Measurements from ENCODE around the gene ABHD5. TPM values are rescaled to one million over a fixed set of nuclear protein-coding genes. Genes with fewer than 3 reads are reported as not detected.

ABHD5 gene
- total RNA-seq, 2 experiments from 2014 or later = 7.8 to 8.4 TPM

DNA sequence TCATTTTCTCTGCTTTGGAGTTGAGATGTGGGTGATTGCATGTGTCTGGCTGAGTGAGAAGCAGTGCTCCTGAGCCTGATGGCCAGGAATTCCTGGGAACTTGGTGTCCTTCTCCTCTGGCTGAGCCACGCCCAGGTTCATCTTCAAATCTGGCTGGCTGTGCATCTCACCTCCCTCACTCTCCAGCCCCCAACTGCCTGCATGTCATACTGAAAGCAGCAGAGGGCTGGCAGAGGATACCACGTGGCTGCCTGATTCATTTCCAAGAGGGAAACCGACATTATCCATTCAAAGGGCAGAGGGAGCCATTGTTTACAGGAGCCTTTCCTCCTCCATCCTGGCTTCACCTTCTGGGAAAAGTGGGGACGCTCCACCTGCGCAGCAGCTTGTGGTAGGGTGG lies 57.4 kb downstream of the ABHD5 start:
- no peak for DNase-seq
- H3K36me3 Mint-ChIP-seq (ENCODE audit: low read depth) = no peaks in the 10 kb centered on the region
- H3K4me3 Mint-ChIP-seq = no peak overlapping the region
- ChIA-PET CTCF (no interaction called here), POLR2A (no interaction called here)
- no peak for ATAC-seq
- no peaks in the 10 kb centered on the region for H3K27me3 Mint-ChIP-seq
- H3K4me1 Mint-ChIP-seq (ENCODE audit: low read depth) = no peaks in the 10 kb centered on the region
- TF ChIP-seq, protein P1, sequence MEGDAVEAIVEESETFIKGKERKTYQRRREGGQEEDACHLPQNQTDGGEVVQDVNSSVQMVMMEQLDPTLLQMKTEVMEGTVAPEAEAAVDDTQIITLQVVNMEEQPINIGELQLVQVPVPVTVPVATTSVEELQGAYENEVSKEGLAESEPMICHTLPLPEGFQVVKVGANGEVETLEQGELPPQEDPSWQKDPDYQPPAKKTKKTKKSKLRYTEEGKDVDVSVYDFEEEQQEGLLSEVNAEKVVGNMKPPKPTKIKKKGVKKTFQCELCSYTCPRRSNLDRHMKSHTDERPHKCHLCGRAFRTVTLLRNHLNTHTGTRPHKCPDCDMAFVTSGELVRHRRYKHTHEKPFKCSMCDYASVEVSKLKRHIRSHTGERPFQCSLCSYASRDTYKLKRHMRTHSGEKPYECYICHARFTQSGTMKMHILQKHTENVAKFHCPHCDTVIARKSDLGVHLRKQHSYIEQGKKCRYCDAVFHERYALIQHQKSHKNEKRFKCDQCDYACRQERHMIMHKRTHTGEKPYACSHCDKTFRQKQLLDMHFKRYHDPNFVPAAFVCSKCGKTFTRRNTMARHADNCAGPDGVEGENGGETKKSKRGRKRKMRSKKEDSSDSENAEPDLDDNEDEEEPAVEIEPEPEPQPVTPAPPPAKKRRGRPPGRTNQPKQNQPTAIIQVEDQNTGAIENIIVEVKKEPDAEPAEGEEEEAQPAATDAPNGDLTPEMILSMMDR (IDR thresholded peaks at IDR 0.05) = no peak
- no peak overlapping the region for H3K27ac Mint-ChIP-seq
- intact Hi-C loops (cut with micrococcal nuclease) = no loop called here
- H3K9me3 Mint-ChIP-seq = peaks cover 6% of the 10 kb centered on the region

DNA sequence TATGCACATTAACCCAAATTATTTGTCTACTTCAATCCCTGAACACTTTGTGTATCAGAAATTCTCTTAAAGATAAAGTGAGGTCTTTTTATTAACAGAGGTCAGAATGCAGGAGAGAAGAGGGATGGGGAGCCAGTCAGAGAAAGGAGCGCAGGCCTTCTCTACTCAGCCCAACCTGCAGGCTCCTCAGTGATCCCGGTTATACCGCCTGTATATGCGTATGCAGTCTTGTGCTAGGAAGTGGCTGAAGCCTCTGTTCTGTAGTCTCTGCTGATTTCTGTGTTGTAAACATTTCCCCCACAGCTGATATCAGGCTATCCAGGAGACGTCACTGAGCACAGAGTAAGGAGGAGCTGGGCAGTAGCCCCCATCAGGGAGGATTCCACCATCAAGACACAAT lies 57.9 kb downstream of the ABHD5 start:
- H3K9me3 Mint-ChIP-seq = peaks cover 6% of the 10 kb centered on the region
- no peak for ATAC-seq
- TF ChIP-seq, protein P1 (IDR thresholded peaks at IDR 0.05) = no peak
- no peaks in the 10 kb centered on the region for H3K36me3 Mint-ChIP-seq (ENCODE audit: low read depth)
- H3K27ac Mint-ChIP-seq = no peak overlapping the region
- H3K4me3 Mint-ChIP-seq = no peak overlapping the region
- ChIA-PET POLR2A (no interaction called here), CTCF (no interaction called here)
- DNase-seq = no peak
- intact Hi-C loops (cut with micrococcal nuclease) = no loop called here
- no peaks in the 10 kb centered on the region for H3K4me1 Mint-ChIP-seq (ENCODE audit: low read depth)
- H3K27me3 Mint-ChIP-seq = no peaks in the 10 kb centered on the region

DNA sequence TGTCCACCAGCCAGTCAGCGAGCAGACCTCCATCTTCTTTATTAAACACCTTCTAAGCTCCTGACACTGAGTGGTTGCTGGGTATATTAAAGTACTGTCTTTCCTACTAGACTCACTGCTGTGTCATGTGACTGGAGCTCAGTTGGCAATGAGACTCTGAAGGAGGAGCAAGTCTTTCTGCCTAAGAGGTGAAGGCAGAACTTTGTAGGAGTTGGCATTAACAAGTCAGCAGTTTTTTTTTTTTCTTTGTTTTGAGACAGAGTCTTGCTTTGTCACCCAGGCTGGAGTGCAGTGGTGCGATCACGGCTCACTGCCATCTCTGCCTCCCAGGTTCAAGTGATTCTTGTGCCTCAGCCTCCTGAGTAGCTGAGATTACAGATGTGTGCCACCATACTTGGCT lies 62.2 kb downstream of the ABHD5 start:
- Mint-ChIP-seq H3K9me3 (no peaks in the 10 kb centered on the region), H3K27ac (no peak overlapping the region), H3K36me3 (ENCODE audit: low read depth) (no peaks in the 10 kb centered on the region), H3K4me1 (ENCODE audit: low read depth) (peaks cover 23% of the 10 kb centered on the region), H3K4me3 (no peak overlapping the region), H3K27me3 (no peaks in the 10 kb centered on the region)
- intact Hi-C loops (cut with micrococcal nuclease) = no loop called here
- ATAC-seq (no peak), DNase-seq (no peak)
- CTCF ChIA-PET = interaction anchor here (3.8 kb wide), 1 partner anchor 16 kb away, joined by 22 read pairs; no protein-coding TSS in a partner anchor
- POLR2A ChIA-PET = no interaction called here
- TF ChIP-seq, protein P1 (IDR thresholded peaks at IDR 0.05) = no peak

DNA sequence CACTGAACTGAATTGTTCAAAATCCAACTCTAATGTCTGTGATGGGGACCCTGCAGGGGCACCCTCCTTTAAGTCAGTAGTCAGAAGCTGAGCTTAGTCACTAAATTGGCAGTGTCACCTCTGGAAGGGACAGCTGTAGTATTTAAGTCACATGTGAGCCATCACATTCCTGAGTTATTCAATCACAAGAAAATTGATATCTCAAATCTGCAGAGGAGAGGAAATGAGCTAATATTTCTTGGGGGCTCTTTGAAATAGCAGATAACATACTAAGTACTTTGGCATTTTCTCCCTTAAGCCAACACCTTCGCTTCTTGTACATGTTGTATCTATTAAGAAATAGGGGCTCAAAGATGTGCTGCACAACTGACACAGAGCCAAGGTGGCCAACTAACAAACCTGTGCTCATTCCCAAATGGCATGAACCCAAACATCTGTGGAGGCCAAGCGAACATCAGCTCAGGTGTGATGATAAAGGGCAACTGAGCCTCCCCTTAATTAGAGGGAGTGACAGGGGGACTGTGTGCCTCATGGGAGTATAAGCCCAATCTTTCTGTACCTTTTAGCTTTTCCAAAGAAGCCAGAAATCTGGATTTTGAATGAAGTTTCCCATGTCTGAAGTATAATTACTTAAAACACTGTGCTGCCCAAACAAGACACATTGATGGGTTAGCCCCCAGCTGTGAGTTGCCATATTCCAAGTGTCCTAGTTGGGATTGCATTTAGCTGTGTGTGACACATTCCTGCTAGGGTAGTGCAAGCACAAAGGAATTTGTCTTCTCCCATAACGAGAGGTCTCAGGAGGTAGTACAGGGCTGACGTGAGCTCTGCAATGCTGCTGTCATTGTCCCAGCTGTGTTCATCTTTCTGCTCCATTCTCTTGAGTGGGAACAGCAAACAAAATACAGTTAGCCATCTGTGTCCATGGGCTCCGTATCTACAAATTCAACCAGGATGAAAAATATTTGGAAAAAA lies 63.3 kb downstream of the ABHD5 start:
- no peak overlapping the region for H3K27ac Mint-ChIP-seq
- peaks cover 31% of the 10 kb centered on the region for H3K4me1 Mint-ChIP-seq (ENCODE audit: low read depth)
- H3K36me3 Mint-ChIP-seq (ENCODE audit: low read depth) = no peaks in the 10 kb centered on the region
- no peaks in the 10 kb centered on the region for H3K9me3 Mint-ChIP-seq
- TF ChIP-seq, protein P1 (IDR thresholded peaks at IDR 0.05) = no peak
- no peaks in the 10 kb centered on the region for H3K27me3 Mint-ChIP-seq
- CTCF ChIA-PET = interaction anchor here (3.8 kb wide), 1 partner anchor 15 kb away, joined by 22 read pairs; no protein-coding TSS in a partner anchor
- H3K4me3 Mint-ChIP-seq = no peak overlapping the region
- no peak for DNase-seq
- POLR2A ChIA-PET = no interaction called here
- no peak for ATAC-seq
- intact Hi-C loops (cut with micrococcal nuclease) = no loop called here
